ENCODE data around the gene RGS9BP.
A peak's percentile ranks its signal among the peaks of the same experiment; 100 is the strongest.
"Not testable (repeated sequence)": the region's sequence is repeated elsewhere in the genome, so short reads cannot be mapped to it uniquely, and the experiment has no call there.

The RGS9BP gene

DNA sequence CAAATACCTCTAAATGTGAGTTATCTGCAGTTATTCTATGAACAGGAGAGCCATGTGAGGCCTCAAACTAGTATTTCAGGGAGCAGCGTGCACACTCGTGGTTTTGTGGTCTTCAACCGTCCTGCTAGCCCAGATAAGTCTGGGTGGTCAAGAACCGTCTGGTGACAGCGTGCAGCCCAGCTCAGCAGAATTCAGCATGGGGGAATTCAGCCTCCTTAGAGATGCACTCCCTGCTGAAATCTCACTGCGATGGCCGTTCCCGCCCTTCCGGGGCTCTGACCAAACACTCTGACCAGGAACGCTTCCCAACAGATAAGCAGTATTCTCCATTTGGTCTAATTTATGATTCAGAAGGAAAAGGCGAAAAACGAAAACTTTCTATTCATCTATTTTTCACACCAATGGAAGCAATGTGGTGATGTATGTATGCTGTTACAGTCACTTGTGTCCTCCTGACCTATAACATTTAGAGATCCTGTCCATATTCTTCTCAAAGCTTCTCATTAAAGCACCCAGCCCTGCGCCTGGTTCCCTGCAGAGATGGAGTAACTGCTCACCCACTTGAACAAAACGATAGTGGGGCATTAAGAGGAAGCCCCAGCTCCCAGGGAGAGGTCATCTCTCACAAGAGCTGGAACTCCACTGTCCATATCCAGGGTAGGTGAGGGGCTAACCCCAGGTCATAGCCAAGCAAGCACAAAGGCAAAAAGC is 3.6 kb upstream of the RGS9BP start:
- no peak for DNase-seq (ENCODE audit: low read depth in 2 of 2, low spot score in 1 of 2)

DNA sequence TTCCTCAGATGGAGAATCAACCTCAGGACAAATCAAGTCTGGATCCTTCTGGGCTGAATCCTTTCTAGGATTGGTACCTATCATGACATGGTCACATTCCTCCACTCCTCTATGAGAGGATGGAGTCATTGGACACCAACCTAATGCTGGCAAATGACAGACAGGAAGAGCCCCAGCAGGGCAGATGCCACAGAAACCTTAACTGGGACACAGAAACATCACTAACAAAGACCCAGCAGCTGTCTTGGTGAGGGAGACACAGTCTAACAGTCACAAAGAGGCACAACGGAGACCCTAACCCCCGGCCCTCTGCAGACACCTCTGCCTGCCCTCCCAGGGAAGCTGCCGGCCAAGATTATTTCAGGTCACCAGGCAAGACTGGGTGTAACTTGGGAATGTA is 2.8 kb upstream of the RGS9BP start:
- no peak for DNase-seq (ENCODE audit: low read depth in 2 of 2, low spot score in 1 of 2)

GRCh38 chr19:32673573-32673972 is 2.1 kb upstream of the RGS9BP start:
- no peak for DNase-seq (ENCODE audit: low read depth in 2 of 2, low spot score in 1 of 2)

- no peak for DNase-seq (ENCODE audit: low read depth in 2 of 2, low spot score in 1 of 2)
Observed at GRCh38 chr19:32674153-32674930, 1.3 kb upstream of the RGS9BP start.

DNA sequence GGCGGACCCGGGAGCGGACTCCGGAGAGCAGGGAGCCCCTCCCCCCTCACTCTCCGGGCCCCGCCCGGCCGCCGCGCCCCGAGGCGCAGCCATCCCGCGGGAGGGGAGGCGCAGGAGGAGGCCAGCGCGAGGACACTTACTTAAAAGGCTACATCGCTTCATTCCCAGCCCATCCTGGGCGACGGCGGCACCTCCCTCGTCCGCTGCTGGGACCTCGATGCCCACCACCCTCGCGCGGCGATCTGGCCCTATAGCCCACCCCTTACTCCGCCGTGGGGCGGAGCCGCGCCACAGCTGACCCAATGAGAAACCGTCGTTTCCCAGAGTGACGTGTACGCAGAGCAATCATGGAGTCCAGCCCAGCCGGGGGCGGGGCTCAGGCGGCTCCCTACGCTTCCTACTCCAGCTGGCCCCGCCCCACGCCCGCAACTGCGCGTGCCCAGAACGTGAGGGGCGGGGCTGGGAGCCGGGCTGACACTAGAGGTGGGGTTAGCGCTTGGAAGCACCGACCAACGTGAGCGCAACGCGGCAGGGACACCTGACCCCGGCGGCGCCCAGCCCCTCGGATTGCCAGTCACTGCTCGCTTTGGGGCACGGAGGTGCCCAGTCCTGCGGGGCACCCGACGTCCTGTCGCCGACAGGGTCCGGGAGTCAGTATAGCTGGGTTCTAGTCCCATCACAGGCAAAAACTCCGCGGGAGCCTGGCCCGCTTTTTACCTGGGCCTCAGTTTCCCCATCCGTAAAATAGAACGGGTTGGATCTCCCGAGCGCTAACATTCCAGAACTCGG is 523 bp upstream of the RGS9BP start, which contains the start of gene ANKRD27:
Gene ANKRD27 (minus strand): TSS at position 250 of the 789 bp plus-strand sequence. CDS start 16,165 bp downstream, outside the sequence.
- peak; percentile 87 to 96 for DNase-seq (ENCODE audit: low read depth in 2 of 2, low spot score in 1 of 2)

DNA sequence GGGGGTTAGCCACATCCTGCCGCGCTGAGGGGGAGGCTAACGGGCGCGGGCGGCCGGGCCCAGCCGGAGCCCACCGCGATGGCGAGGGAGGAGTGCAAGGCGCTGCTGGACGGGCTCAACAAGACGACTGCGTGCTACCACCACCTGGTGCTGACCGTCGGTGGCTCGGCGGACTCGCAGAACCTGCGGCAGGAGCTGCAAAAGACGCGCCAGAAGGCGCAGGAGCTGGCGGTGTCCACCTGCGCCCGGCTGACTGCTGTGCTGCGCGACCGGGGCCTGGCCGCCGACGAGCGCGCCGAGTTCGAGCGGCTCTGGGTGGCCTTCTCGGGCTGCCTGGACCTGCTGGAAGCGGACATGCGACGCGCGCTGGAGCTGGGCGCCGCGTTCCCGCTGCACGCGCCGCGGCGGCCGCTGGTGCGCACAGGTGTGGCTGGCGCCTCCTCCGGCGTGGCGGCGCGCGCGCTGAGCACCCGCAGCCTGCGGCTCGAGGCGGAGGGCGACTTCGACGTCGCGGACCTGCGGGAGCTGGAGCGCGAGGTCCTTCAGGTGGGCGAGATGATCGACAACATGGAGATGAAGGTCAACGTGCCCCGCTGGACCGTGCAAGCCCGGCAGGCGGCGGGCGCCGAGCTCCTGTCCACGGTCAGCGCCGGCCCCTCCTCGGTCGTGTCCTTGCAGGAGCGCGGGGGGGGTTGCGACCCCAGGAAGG is 692 bp downstream of the RGS9BP start:
- no peak for DNase-seq (ENCODE audit: low read depth in 2 of 2, low spot score in 1 of 2)

DNA sequence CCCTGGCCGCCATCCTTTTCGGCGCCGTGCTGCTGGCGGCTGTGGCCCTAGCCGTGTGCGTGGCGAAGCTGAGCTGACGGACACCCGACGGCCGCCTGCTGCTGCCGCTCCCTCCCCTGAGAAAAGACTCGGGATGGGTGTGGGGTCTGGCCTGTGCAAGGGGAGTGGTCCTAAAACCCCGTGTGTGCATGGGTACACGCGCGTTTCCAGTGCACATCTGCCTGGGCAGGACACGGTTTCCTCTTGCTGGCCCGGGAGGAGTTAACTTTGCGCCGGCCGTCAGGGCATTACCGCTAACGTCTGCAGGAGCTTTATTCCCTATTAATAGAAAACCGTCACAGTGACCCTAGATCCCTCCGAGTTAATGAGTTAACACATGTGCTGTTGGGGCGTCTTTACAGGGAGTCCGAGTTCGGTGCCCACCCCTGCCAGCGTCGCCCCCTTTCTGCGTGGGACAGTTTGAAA is 1.3 kb downstream of the RGS9BP start:
- DNase-seq (ENCODE audit: low read depth in 2 of 2, low spot score in 1 of 2): no peak

DNA sequence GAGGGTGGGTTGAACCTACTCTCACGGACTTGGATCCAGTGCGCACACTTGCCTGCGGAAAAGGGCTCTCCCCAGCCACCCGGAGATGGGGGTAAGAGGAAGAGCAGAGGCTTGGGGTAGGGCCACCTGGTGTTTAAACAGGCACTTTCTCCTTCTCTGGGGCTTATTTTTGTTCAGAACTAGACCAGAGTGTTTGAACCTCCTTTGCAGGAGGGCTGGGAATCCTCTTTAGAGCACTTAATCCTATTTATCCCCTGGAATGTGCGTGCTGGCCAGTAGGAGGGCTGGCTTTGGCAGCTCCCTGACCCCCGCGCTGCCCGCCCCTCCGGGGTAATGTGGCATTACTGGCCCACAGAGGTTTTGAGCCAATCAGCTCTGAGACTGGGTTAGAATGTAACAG is 2.0 kb downstream of the RGS9BP start:
- DNase-seq (ENCODE audit: low read depth in 2 of 2, low spot score in 1 of 2): no peak

- no peak for DNase-seq (ENCODE audit: low read depth in 2 of 2, low spot score in 1 of 2)
Observed at GRCh38 chr19:32680986-32681385, 5.3 kb downstream of the RGS9BP start.

DNA sequence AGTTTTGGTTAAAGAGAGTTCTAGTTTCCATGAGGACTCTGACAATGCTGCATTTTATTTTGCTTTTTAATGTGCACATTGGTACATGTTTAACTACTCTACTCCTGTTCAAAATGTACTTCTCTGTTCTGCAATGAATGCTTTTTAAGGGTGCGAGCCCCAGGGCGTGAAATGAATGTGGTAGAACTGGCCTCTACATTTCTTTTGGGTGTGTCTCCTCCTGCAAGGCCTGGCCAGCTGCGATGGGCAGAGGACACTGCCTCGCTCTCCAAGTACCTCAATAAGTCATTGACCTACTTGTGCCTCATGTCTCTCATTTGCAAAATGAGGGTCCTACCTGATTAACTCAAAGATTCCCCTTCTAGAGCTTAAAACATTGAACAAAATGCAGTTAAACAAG is 6.7 kb downstream of the RGS9BP start:
- DNase-seq (ENCODE audit: low read depth in 2 of 2, low spot score in 1 of 2): no peak

DNA sequence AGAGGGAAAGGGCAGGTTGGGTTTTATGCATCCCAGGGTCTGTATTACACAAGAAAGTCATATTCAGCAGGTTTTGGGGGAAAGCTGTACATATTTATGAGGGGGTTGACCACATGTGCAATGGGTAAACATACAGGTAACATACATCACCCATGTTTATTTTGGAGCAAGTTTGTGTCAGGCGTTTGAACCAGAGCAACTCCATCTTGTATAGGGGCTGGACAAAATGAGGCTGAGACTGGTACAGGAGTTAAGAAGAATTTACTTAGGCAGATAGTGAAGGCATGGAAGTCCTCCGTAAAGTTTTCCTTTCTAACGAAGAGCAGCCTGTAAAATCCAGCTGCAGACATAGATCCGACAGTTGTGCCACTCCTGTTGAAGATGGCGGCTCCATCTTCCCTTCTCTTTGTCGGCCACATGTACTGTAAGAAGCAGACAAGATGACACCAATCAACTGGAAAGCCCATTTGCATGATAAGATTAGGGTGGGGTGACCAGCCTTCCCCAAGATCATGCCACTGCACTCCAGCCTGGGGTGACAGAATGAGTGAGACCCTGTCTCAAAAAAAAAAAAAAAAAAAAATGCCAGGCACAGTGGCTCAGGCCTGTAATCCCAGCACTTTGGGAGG is 11.3 kb downstream of the RGS9BP start:
- no peak for DNase-seq (ENCODE audit: low read depth in 2 of 2, low spot score in 1 of 2)

- DNase-seq (ENCODE audit: low read depth in 2 of 2, low spot score in 1 of 2): no peak
Observed at GRCh38 chr19:32687681-32688080, 12.0 kb downstream of the RGS9BP start.

DNA sequence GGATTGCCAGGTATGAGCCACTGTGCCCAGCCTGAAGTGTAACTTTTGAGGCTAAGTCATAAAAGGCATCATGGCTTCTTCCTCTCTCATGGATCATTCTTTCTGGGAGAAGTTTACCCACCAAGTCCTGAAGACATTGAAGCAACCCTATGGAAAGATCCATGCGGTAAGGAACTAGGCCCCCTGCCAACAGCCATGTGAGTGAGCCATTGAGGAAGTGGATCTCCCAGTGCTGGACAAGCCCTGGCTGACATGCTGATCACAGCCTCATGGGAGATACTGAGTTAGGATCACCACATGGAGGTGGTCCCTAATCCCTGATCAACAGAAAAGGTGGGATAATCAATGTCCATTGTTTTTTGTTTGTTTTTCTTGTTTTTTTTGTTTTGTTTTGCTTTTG is 12.7 kb downstream of the RGS9BP start:
- no peak for DNase-seq (ENCODE audit: low read depth in 2 of 2, low spot score in 1 of 2)

DNA sequence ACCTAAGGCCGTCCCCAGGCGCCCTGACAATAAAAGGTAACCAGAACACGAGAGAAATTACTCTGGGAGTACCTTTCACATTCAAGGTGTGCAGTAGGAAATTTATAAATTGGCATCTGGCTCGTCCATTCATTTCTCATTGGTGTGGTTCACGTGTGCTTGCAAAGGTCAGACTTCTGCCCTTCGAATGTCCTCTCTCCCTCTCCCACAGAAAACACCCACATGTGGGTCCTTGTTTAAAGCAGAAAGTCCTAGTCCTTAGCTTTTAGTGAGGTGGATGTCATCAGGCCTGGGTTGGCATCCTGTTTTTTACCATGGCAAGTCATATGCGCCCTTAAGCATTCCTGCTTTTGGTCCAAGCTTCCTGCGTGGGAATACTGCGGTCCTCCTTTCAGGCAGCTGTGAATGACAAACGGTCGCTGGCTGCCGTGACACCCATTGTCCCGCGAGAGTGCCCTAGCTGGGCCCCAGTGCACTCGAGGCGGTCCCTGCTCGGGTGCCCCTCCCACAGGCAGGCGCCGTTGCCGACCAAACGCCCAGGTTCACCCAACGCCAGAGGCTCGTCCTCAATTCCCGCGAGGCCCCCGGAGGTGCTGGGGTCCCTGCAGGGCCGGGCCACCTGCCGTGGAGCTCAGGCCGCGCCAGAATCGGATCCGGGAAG is 15.8 kb downstream of the RGS9BP start, which contains the start of gene NUDT19:
Gene NUDT19 (plus strand): TSS at position 531 of the 661 bp plus-strand sequence. CDS start 140 bp downstream, outside the sequence.
- DNase-seq (ENCODE audit: low read depth in 2 of 2, low spot score in 1 of 2): peak; percentile 43 to 46

DNA sequence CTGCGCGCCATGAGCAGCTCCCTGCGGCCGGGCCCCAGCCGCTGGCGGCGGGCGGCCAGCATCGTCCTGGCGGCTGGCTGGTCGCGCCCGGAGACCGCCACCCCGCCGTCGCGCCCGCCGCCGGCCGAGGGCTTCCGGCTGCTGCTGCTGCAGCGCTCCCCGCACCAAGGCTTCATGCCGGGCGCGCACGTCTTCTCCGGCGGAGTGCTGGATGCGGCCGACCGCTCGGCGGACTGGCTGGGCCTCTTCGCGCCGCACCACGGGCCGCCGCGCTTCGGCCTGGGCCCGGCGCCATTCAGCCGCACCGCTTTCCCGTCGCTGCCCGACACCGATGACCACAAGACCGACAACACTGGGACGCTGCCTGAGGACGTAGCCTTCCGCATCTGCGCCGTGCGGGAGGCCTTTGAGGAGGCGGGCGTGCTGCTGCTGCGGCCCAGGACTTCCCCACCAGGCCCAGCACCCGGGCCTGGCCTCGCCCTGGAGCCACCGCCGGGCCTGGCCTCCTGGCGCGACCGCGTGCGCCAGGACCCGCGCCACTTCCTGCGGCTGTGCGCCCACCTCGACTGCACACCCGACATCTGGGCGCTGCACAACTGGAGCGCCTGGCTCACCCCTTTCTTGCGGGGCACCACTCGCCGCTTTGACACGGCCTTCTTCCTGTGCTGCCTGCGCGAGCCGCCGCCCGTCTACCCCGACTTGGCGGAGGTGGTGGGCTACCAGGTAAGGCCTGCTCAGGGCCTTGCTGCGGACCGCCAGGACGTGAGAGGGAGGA is 16.5 kb downstream of the RGS9BP start:
- DNase-seq (ENCODE audit: low read depth in 2 of 2, low spot score in 1 of 2): no peak

- DNase-seq (ENCODE audit: low read depth in 2 of 2, low spot score in 1 of 2): no peak
Observed at GRCh38 chr19:32692727-32693061, 17.0 kb downstream of the RGS9BP start.

DNA sequence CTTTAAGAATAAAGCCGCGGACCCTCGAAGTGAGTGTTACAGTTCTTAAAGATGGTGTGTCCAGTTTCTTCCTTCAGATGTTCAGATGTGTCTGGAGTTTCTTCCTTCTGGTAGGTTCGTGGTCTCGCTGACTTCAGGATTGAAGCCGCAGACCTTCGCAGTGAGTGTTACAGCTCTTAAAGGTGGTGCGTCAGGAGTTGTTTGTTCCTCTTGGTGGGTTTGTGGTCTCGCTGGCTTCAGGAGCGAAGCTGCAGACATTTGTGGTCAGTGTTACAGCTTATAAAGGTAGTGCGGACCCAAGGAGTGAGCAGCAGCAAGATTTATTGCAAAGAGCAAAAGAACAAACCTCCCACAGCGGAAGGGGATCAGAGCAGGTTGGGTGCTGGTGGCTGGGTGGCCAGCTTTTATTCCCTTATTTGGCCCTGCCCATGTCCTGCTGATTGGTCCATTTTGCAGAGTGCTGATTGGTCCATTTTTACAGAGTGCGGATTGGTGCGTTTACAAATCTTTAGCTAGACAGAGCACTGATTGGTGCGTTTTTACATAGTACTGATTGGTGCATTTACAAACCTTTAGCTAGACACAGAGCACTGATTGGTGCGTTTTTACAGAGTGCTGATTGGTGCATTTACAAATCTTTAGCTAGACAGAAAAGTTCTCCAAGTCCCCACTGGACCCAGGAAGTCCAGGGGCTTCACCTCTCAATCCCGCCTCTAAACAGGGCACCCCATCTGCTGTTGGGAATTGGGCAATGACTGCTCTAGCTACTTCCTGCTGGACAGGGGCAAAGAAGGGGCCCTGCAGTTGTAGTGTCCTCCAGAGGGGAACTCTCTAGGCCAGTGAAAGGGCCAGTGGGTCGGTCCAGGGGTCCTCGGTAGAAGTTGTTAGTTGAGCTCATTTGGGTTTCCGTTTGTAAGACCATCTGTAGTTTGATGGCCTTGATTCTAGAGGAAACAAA is 17.8 kb downstream of the RGS9BP start:
- not testable (repeated sequence) for DNase-seq (ENCODE audit: low read depth in 2 of 2, low spot score in 1 of 2)

DNA sequence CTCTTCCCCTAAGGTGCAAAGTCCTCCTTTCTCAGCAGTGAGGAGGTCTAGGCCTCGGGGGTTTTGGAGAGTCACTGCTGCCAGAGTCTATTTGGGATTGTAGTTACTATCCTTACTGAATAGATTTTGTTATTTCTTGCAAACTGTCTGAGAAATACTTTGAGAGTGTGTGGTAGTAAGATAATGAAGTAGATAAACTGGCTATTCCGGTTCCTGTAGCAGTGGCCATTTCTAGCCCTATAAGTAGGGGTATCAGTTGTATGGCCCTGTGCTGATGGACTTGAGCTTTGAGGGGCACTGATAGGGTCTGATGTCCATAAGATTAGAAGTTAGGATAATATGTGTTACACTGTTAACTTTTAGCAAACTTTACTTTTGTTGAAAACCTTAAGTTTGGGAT is 18.7 kb downstream of the RGS9BP start:
- not testable (repeated sequence) for DNase-seq (ENCODE audit: low read depth in 2 of 2, low spot score in 1 of 2)

Data from stimulated activated CD8-positive, alpha-beta memory T cell treated with anti-CD3 and anti-CD28 coated beads, Interleukin-4, amount 100 ng/mL, for 1 hour (primary cell).